Karpas-422 (cell line): Measurements from ENCODE around the gene FHOD3. TPM values are rescaled to one million over a fixed set of nuclear protein-coding genes. Genes with fewer than 3 reads are reported as not detected.

ENCODE experiments used
- DNase-seq: peaks from one replicate; pipeline ENCODE4 v3.0.0-alpha.2; 2015
- H2AFZ ChIP-seq: fragments of 200-600 bp; sonication (generic); 2 replicates; pipeline ENCODE4 v1.6.1; 2014; ENCODE audit warnings: antibody characterized with exemption, low read length, mixed read lengths
- H3K27ac ChIP-seq: fragments of 200-600 bp; sonication (generic); 2 replicates; pipeline ENCODE4 v1.5.1; 2014; ENCODE audit warnings: mild to moderate bottlenecking, low read length, moderate library complexity
- H3K27me3 ChIP-seq: fragments of 200-600 bp; sonication (generic); 2 replicates; pipeline ENCODE4 v1.6.1; 2014; ENCODE audit warnings: low read length, mixed read lengths
- H3K36me3 ChIP-seq: fragments of 200-600 bp; sonication (generic); 2 replicates; pipeline ENCODE4 v1.6.1; 2014; ENCODE audit warnings: low read length, mixed read lengths; ENCODE audit not compliant: insufficient read depth
- H3K4me1 ChIP-seq: fragments of 200-600 bp; sonication (generic); 2 replicates; pipeline ENCODE4 v1.6.1; 2014; ENCODE audit warnings: mild to moderate bottlenecking, low read length, mixed read lengths
- H3K4me2 ChIP-seq: fragments of 200-600 bp; sonication (generic); 2 replicates; pipeline ENCODE4 v1.6.1; 2014; ENCODE audit warnings: low read length, low read depth, mild to moderate bottlenecking; ENCODE audit not compliant: poor library complexity, severe bottlenecking
- H3K4me3 ChIP-seq: fragments of 200-600 bp; sonication (generic); 2 replicates; pipeline ENCODE4 v1.5.1; 2014; ENCODE audit warnings: mild to moderate bottlenecking, antibody characterized with exemption, low read length, mixed read lengths
- H3K79me2 ChIP-seq: fragments of 200-600 bp; sonication (generic); 2 replicates; pipeline ENCODE4 v1.6.1; 2014; ENCODE audit warnings: mild to moderate bottlenecking, low read length, mixed read lengths
- H3K9ac ChIP-seq: fragments of 200-600 bp; sonication (generic); 2 replicates; pipeline ENCODE4 v1.6.0; 2014; ENCODE audit warnings: low read length
- H3K9me2 ChIP-seq: fragments of 200-600 bp; sonication (generic), shearing (Covaris generic); replicated peaks from 2 replicates; pipeline ENCODE4 v1.6.0; 2014; ENCODE audit warnings: mild to moderate bottlenecking, low read length, moderate library complexity; ENCODE audit not compliant: insufficient read depth
- H3K9me3 ChIP-seq: fragments of 300-700, 200-600 bp; sonication (generic); 2 replicates; pipeline ENCODE4 v1.6.1; 2014; ENCODE audit warnings: low read length, mixed read lengths
- H4K20me1 ChIP-seq: fragments of 200-600 bp; sonication (generic); 2 replicates; pipeline ENCODE4 v1.6.1; 2014; ENCODE audit warnings: mild to moderate bottlenecking, antibody characterized with exemption, low read length, low read depth; ENCODE audit not compliant: insufficient read depth
- total RNA-seq: library from RNA; depleted of rRNA; stranded (reverse); fragments of >200 nt; shearing (Covaris generic); gene quantifications from 2 replicates; pipeline ENCODE4 v1.2.3, GENCODE V29; 2014; ENCODE audit warnings: low replicate concordance

The FHOD3 gene
- total RNA-seq, 1 experiment from 2014 or later = 26.6 TPM

DNA sequence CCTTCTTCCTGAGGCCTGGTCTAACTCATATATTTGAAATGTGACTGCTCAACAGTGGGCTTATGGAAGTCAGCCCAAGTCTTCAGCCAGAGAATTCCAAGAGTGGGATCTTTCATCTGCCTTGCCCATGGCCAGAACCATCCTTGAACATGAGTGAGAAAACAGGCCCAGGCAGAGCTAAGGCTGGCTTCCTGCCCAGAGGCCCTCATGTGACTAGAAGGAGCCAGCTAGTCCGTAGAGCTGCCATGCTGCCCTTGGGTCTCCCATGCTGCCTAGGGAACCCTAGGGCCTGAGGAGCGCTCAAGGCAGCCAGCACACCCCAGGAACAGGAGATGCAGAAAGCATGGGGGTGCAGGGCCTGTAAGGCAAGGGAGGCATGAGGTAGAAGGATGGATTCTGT is 203.6 kb downstream of the FHOD3 start:
- no peak overlapping the region for H3K4me3 ChIP-seq
- no peak overlapping the region for H2AFZ ChIP-seq
- no peaks in the 10 kb centered on the region for H3K9me3 ChIP-seq
- no peak overlapping the region for H3K4me2 ChIP-seq
- H3K27me3 ChIP-seq = no peaks in the 10 kb centered on the region
- no peaks in the 10 kb centered on the region for H3K79me2 ChIP-seq
- no peak overlapping the region for H3K9ac ChIP-seq
- no peaks in the 10 kb centered on the region for H4K20me1 ChIP-seq
- H3K27ac ChIP-seq = no peak overlapping the region
- no peaks in the 10 kb centered on the region for H3K36me3 ChIP-seq
- DNase-seq = no peak
- no peaks in the 10 kb centered on the region for H3K4me1 ChIP-seq
- no peaks in the 10 kb centered on the region for H3K9me2 ChIP-seq

DNA sequence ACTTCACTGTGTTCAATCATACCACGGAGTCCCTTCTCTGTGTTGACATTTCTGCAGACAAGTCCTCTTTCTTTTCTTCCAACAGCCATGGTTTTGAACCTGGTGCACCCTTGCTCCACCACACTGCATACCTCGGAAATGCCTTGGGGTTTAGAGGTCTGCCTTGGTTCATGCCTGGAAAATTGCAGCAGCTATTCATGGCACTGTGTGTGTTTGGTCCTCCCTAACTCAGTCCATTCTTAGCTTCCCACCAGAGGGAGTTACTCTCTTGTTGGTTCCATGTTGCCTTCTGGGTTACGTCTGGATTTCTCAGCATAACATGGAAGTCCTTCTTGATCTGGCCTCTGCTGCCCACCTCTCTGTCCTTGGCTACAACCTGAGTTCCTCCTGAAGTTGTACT is 206.0 kb downstream of the FHOD3 start:
- Histone ChIP-seq H3K27me3 (no peaks in the 10 kb centered on the region), H3K9ac (no peak overlapping the region), H3K79me2 (no peaks in the 10 kb centered on the region), H3K9me3 (no peaks in the 10 kb centered on the region), H4K20me1 (no peaks in the 10 kb centered on the region), H2AFZ (no peak overlapping the region), H3K9me2 (no peaks in the 10 kb centered on the region), H3K4me3 (no peak overlapping the region), H3K27ac (no peak overlapping the region), H3K4me2 (no peak overlapping the region), H3K4me1 (no peaks in the 10 kb centered on the region), H3K36me3 (no peaks in the 10 kb centered on the region)
- no peak for DNase-seq

DNA sequence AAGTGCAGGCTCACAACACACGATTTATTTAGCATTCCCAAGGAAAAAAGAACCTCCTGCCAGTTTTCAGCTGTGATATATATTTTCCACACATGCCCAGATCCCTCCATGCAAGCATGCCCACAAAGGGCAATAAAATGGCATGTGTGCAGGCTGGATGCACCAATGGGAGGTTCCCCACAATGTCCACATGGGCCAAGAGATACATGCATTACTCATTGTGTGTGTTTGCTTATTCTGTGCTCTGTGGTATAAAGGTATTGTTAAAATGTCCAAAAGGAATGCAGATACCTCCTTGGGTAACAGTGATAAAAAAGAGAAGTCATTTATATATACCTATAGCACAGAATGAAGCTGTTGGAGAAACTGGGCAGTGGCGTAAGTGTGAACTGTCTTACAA is 207.4 kb downstream of the FHOD3 start:
- Histone ChIP-seq H3K9me3 (no peaks in the 10 kb centered on the region), H3K4me2 (no peak overlapping the region), H3K9ac (no peak overlapping the region), H3K4me1 (no peaks in the 10 kb centered on the region), H3K27me3 (no peaks in the 10 kb centered on the region), H3K27ac (no peak overlapping the region), H4K20me1 (no peaks in the 10 kb centered on the region), H3K36me3 (no peaks in the 10 kb centered on the region), H3K4me3 (no peak overlapping the region), H3K79me2 (no peaks in the 10 kb centered on the region), H2AFZ (no peak overlapping the region), H3K9me2 (no peaks in the 10 kb centered on the region)
- no peak for DNase-seq

DNA sequence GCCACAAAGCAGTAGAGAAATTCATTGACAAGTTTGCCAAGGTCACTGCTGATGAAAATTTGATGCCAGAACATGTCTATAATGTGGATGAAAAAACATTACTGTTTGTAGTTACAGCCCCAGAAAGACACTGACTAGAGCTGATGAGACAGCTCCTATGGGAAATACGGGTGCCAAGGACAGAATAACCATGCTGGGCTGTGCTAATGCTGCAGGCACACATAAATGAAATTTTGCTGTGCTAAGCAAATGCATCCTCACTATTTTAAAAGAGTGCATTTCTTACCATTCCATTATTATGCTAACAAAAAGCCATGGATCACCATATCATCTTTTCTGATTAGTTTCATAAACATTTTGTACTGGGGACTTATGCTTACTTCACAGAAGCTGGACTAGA is 208.2 kb downstream of the FHOD3 start:
- H2AFZ ChIP-seq = no peak overlapping the region
- no peaks in the 10 kb centered on the region for H3K9me2 ChIP-seq
- no peak overlapping the region for H3K4me2 ChIP-seq
- no peaks in the 10 kb centered on the region for H4K20me1 ChIP-seq
- H3K9me3 ChIP-seq = no peaks in the 10 kb centered on the region
- no peaks in the 10 kb centered on the region for H3K27me3 ChIP-seq
- H3K79me2 ChIP-seq = no peaks in the 10 kb centered on the region
- H3K4me3 ChIP-seq = no peak overlapping the region
- H3K27ac ChIP-seq = no peak overlapping the region
- no peak overlapping the region for H3K9ac ChIP-seq
- H3K36me3 ChIP-seq = no peaks in the 10 kb centered on the region
- no peak for DNase-seq
- no peaks in the 10 kb centered on the region for H3K4me1 ChIP-seq

DNA sequence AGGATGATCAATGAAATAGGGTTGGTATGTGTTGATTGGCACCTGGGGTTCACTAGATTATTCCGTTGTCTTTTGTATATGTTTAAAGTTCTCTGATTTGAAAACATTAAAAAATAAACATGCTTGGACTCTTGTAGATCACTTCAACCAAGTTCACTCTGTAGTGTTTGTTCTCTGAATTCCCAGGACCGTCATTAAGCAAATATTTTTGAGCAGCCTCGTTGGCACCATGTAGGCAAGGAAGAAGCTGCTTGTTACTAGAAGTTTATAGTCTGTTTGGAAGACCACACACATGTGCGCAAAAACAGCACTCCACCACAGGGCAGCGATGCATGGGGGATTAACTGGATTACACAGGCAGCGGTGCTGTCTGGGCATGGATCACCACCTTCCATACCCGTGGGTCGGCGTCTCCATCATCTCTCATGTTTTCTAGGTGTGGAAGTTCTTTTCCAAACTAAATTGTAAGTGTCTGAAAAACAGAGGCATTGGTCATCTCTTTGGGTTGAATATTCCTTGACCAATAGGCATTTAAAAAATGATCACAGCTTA is 212.2 kb downstream of the FHOD3 start:
- H3K9me2 ChIP-seq = no peaks in the 10 kb centered on the region

DNA sequence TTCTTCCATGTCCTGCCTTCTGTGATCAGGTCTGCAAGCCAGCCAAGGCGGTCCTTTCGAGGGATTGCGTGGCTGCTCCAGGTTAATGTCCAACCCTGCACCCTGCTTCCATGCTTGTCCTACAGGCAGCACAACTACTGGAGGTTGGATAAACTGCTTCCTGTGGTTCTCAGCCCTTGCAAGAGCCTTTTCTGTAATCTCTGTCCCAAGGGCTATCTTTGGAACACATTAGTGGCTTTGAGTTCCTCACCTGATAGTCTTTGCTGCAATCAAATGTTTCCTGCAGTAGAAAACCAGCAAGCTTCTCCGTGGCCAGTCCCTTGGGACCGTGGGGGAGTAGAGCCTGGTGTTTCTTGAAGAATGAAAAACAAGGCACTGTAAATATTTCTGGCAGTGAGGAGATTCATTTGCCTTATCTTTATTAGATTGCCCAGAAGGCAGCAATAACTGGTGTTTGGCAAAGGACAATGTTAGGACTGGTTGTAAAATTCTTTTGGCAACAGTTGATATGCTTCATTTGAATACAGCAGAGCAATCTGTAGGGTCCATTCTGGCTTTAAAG is 214.4 kb downstream of the FHOD3 start:
- Histone ChIP-seq H3K27ac (no peak overlapping the region), H3K79me2 (no peaks in the 10 kb centered on the region), H3K4me1 (no peaks in the 10 kb centered on the region), H3K36me3 (no peaks in the 10 kb centered on the region), H3K9ac (no peak overlapping the region), H2AFZ (no peak overlapping the region), H3K9me2 (no peaks in the 10 kb centered on the region), H3K9me3 (no peaks in the 10 kb centered on the region), H3K27me3 (no peaks in the 10 kb centered on the region), H3K4me3 (no peak overlapping the region), H3K4me2 (no peak overlapping the region), H4K20me1 (no peaks in the 10 kb centered on the region)
- DNase-seq = no peak

More for the DNA sequence above, 212.2 kb downstream of the FHOD3 start:
- H4K20me1 ChIP-seq = no peaks in the 10 kb centered on the region
- H3K4me3 ChIP-seq = no peak overlapping the region
- H3K4me1 ChIP-seq = no peaks in the 10 kb centered on the region
- no peak overlapping the region for H3K4me2 ChIP-seq
- H3K27ac ChIP-seq = no peak overlapping the region
- H3K79me2 ChIP-seq = no peaks in the 10 kb centered on the region
- no peaks in the 10 kb centered on the region for H3K36me3 ChIP-seq
- no peak overlapping the region for H2AFZ ChIP-seq
- H3K27me3 ChIP-seq = no peaks in the 10 kb centered on the region
- DNase-seq = no peak
- no peak overlapping the region for H3K9ac ChIP-seq
- no peaks in the 10 kb centered on the region for H3K9me3 ChIP-seq

DNA sequence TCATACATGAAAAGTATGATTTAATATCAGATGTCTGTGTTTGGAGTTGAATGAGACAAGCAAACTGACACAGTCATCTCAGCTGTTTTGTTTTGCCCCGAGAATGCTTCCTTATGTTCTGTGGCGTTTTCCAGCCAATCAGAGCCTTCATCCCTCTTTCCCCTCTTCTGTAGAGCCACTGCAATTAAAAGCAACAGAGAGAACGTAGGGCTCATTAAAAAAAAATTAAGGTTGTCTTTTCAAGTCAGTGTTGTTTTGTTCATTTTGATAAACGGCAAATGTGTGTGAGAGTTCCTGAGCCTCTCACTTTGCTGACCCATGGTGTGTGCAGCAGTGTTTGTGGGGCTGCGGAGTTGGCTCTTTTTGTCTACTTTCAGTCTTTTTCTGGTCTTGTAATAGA is 216.0 kb downstream of the FHOD3 start:
- Histone ChIP-seq H3K79me2 (no peaks in the 10 kb centered on the region), H3K4me2 (no peak overlapping the region), H3K9ac (no peak overlapping the region), H3K4me3 (no peak overlapping the region), H3K27me3 (no peaks in the 10 kb centered on the region), H2AFZ (no peak overlapping the region), H3K9me2 (no peaks in the 10 kb centered on the region), H3K36me3 (no peaks in the 10 kb centered on the region), H3K4me1 (no peaks in the 10 kb centered on the region), H3K9me3 (no peaks in the 10 kb centered on the region), H3K27ac (no peak overlapping the region), H4K20me1 (no peaks in the 10 kb centered on the region)
- DNase-seq = no peak

DNA sequence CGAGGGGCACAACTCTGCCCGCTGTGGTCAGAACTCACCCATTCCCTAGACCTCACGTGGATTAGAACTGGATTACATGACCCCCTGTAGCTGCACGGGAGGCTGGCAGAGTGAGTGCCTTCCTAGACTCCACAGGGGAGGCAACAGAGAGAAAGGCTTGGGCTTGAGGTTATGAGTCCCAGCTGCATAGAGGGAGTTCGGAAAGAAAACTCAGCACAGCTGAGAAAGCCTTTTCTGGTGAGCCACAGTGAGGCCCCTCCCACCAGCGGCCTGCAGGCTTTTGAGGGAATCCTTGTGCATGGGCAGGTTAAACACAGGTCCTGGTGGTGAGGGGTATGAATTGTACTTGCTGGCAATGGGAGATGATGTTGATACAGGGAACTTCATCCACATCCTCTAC is 217.3 kb downstream of the FHOD3 start:
- Histone ChIP-seq H3K9me2 (no peaks in the 10 kb centered on the region), H3K36me3 (no peaks in the 10 kb centered on the region), H3K27me3 (no peaks in the 10 kb centered on the region), H3K9ac (no peak overlapping the region), H3K27ac (no peak overlapping the region), H2AFZ (no peak overlapping the region), H3K9me3 (no peaks in the 10 kb centered on the region), H4K20me1 (no peaks in the 10 kb centered on the region), H3K4me3 (no peak overlapping the region), H3K79me2 (no peaks in the 10 kb centered on the region), H3K4me2 (no peak overlapping the region), H3K4me1 (no peaks in the 10 kb centered on the region)
- no peak for DNase-seq
